Loucy (cell line): ENCODE data around the gene TTC6.

Experiments used
- CTCF ChIP-seq: fragments of 200-600 bp; sonication (generic); conservative IDR thresholded peaks from 2 replicates; pipeline ENCODE4 v1.5.1; 2014; ENCODE audit warnings: mild to moderate bottlenecking, antibody characterized with exemption, low read length
- EZH2phosphoT487 ChIP-seq: fragments of 200-600 bp; IDR thresholded peaks from 2 replicates; pipeline ENCODE4 v1.6.1; 2018; ENCODE audit warnings: antibody characterized with exemption, mild to moderate bottlenecking, moderate library complexity, borderline replicate concordance

- TF ChIP-seq CTCF (no peak), EZH2phosphoT487 (no peak)
Observed at GRCh38 chr14:37622231-37622923, 26.9 kb downstream of the TTC6 start.
